ENCODE data around the gene C5orf46. TPM values are rescaled to one million over a fixed set of nuclear protein-coding genes. Genes with fewer than 3 reads are reported as not detected.

The C5orf46 gene
- total RNA-seq, 1 experiment from 2014 or later = 2.6 TPM

DNA sequence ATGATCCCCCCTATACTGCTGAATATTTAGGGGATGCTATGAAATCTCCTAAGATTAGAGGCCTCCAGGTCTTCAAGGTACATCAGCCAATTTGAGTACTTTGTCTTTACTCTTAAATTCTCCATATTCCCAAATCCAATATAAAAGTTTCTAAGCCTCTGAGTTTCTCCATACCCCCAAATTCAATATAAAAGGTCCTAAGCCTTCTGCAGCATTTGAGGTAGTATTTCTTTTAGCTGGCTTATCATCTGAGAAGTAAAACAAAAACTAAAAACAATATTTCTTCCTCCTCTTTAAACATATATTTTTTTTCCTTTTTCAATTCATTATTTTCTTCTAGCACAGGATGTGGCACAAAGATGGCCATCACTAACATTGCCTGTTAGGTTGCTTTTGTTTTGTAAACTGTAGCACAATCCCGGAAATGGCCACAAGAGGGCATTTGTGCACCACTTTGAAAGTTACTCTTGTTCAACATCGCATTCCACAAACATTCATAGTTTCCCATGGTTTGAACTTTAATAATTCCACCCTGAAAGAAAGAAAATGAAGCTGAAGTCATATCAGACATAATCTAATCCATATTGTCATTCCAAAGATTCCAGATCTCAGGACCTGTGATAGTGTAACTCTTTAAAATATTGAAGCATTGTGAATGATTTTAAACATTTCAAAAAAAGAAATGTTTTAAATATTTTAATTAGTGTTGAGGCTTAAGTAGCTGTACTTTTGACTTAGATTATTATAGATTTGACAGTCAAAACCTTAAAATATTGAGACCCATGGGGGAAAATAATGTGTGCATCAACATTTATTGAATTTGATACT lies 48.8 kb downstream of the C5orf46 start:
- DNase-seq (ENCODE audit: low read depth) = peak; percentile 52

DNA sequence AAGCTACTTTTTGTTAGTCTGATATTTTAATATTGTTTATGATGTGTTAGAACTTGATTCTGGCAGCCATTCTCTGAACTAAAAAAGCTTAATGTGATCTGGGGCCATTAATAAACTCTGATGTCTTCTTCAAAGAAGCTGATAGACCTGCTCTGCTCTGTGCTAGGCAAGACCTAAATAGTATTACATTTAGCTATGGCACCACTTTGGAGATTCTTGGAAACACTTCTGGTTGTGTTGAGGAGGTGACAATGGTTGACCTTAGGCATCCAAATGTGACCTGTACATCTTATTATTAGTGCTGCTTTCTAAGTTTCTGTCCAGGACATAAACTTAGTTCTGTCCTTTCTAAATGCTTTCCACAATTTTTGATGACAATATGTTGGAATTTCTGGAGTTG lies 49.5 kb downstream of the C5orf46 start:
- DNase-seq (ENCODE audit: low read depth) = no peak

DNA sequence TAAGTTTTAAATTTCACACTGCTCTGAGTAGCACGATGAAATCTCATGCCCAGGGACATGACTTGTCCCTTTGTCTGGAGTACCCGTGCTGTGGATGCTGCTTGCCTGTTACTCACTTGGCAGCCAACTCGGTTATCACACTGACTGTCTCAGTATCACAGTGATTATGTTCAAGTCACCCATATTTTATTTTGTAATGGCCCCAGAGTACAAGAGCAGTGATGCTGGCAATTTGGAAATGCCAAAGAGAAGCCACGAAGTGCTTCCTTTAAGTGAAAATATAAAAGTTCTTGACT lies 50.6 kb downstream of the C5orf46 start:
- no peak for DNase-seq (ENCODE audit: low read depth)

DNA sequence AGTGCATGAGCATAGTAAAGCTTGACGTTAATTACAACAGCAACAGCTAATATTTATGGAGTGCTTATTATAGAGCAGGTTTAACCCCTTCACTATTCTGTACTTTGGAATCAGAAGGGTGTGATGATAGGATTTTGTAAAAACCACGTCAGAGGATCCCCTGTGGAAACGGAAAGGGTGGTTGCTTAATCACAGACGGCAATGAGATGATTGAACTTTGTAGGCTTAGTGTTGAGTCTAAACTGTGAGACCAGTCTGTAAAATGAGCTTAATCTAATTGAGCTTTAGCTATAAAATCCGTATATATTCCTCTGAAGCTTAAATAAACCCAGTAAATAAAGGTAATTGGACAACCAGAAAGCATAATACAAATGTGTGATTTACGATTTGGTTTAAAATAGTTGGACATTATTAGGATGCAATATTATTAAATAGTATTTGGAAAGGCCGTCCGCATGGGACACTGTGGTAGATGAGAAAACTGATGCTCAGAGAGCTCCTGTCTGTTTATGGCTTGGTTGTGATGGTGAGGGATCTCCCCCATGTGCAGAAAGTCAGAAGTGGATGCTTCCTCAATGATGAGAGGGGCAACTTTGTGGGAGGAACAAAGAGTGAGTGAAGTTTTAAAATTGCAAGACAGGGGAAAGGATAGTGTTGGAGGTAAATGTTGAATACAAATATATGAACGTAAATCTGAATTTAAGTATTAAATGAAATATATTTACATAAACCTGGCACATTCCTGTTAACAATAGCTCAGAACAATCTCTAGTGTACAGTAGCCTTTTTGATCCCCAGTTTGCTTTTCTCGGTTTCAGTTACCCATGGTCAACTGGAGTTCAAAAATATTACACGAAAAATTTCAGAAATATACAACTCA lies 51.2 kb downstream of the C5orf46 start:
- DNase-seq (ENCODE audit: low read depth) = no peak

DNA sequence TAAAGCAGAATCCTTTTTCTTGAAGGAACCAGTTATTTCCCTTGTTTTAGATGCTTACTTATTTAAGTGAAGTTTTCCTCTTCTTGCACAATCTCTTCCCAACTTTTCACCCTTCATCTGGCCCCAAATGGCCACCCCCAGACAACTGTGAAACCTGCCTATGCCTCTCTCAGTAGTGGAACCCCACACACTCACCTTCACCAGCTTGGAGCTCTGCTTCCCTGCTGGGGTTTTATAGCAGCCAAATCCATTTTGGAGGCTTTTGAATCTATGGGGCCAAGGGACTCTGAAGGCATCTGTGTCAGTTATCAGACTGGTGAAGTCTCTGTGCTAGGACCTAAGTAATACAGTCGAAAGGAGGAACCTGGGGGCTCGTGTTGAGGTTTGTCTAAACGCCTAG lies 52.0 kb downstream of the C5orf46 start:
- no peak for DNase-seq (ENCODE audit: low read depth)

DNA sequence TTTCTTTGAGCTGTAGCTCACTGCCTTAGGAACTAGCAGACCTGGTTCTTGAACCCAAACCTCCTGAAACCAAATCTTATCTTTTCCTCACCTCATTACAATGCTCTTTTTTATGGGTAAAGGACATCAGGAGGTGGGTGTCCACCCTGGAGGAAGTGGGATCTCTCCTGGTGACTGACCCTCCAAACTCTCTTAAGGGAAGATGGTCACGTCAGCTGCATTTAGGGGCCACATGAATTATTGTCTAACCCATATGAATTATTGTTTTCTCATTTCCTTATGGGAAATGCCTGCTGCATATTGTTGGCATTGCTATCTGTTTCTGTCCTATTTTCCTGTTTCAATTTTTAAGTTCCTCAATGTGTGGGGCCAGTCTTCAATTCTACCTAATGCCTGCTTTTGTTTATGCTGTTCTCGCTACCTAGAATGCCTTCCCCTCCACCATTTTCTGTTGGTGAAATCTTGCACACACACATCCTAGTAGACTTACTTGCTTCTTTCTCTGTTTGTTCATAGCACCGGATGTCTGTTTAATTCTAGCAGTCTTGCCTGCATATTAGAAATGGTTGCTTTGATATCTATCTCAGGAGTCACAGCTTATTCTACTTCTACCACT lies 52.9 kb downstream of the C5orf46 start:
- DNase-seq (ENCODE audit: low read depth) = no peak

DNA sequence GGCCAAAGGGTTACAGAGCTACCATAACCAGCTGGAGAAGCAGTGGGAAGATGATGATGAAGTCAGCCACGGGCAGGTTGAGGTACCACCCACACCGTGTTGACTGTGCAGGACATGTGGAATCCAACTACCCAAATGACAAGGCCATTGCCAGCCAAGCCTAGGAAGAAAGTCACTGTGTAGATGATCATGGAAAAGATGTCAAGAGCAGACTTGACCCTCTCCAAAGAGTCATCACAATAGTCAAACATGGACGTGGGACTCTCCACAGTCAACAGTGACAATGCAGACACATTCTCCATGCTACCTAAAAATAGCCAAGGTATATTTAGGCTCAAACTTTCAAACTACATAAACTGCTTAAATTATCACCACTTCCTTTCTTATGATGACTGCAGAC lies 54.0 kb downstream of the C5orf46 start:
- no peak for DNase-seq (ENCODE audit: low read depth)

DNA sequence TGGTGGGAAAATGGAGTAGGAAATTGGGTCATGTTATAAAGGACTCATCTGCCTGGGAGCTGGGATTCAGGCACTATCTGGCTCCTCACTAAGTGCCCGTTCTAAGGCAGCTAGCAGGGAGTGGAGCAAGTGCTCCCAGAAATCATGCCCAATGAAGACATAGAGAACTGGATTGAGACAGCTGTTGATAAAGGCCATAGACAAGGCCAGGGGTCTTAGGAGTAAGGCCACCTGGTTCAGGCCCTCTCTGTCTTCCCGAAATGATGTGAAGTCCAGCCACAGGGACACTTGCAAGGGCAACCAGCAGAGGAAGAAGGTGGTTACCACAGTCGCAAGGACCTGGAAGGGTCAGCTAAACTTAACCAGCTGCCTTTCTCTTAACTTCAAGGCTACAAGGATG lies 54.8 kb downstream of the C5orf46 start:
- no peak for DNase-seq (ENCODE audit: low read depth)

DNA sequence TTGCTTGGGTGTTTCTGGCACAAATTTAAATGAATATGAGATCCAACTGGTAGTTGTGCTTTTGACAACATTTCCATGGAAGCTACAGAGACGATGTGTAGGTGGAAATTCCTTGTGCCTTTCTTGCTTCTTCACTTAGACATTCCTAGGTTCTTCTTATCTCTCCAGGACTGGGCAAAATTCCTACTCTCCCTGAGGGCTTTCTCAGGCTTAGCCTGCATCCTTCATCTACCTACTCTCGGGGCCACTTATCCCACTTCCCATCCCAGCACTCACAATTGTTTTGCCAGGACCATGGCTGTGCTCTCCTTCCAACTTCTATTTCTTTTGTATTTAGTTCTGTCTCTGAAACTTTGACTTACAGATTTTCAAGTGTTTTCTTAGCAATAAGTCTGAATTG lies 57.1 kb downstream of the C5orf46 start:
- no peak for DNase-seq (ENCODE audit: low read depth)

DNA sequence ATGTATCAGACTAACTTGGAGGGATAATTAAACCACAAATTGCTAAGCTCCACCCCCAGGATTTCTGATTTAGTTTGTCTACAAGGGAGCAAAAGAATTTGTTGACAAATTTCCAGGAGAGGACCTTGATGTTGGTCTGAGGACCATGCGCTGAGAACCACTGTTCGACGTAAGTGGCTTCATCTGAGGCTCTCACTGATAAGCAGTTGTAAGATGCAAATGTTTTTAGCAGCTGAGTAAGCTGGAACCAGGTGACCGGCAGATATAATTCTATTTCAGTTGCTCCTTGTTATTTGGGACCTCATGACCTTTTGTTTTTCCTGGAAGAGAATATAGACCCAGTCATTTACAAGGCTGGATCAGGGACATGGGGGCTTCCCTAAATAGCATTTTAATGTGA lies 60.7 kb downstream of the C5orf46 start:
- no peak for DNase-seq (ENCODE audit: low read depth)

DNA sequence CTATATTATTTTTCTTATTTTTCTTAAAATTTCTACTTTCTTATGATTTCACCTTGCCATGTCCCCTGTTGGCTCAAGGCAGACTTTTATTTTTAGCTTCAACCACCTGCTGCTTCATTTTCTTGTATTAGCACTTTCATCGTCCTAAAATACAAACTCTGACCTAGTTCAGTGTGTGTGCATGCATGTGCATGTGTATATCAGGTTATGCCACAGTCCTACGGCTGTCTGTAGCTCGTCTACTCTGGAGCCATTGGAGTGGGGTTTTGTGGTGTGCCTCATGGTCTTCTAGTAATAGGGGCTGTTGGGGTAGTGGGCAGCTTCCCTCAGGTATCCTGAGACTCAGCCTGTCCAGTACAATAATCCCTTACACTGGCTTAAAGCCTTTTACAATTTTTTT lies 61.5 kb downstream of the C5orf46 start:
- DNase-seq (ENCODE audit: low read depth) = no peak

DNA sequence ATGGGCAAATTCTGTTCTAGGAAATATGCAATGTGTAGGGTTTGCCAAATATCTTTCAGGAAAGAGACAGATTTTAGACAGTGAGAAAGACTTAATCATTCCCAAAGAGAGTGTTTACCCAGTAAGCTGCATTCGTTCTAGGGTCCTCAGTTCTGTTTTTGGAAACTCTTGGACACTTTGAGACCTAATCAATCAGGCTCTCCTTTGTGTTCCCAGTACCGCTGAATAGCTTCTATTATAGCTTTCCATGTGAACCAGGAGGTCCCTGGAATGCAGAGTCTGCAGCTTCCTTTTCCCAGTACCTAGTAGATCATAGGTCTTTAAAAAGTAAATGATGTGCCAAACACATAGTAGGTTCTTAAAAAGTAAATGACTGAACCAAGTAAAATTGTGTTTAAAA lies 63.5 kb downstream of the C5orf46 start:
- no peak for DNase-seq (ENCODE audit: low read depth)

Other genes starting within 250 kb of the C5orf46 start
- gene JAKMIP2, start 123.8 kb downstream of the C5orf46 start, total RNA-seq (2014; rRNA removed; shearing (Covaris generic)) = 0.48 and 0.63 TPM in 2 replicates
- gene SPINK1, start 74.9 kb downstream of the C5orf46 start, total RNA-seq (2014; rRNA removed; shearing (Covaris generic)) = 0.51 TPM in 1 of 2 replicates, not detected in the other
- not detected in 2 replicates for gene SCGB3A2, start 27.8 kb downstream of the C5orf46 start, total RNA-seq (2014; rRNA removed; shearing (Covaris generic))
- gene SPINK5, start 157.4 kb upstream of the C5orf46 start, total RNA-seq (2014; rRNA removed; shearing (Covaris generic)) = not detected in 2 replicates

Measured in Daoy (cell line).